Vagina (tissue), 2 donors: Measurements from ENCODE around the gene GAGE13. TPM values are rescaled to one million over a fixed set of nuclear protein-coding genes. Genes with fewer than 3 reads are reported as not detected.
"Not testable (repeated sequence)": the region's sequence is repeated elsewhere in the genome, so short reads cannot be mapped to it uniquely, and the experiment has no call there.

ENCODE experiments used
- DNase-seq, 2 donors: peaks; one replicate each; pipeline ENCODE4 v3.0.0-alpha.2; 2017; ENCODE audit errors: extremely low spot score in 2 of 2
- H3K27ac ChIP-seq: fragments of 200-600 bp; sonication (generic); one replicate; pipeline ENCODE4 v1.5.1; 2019
- H3K27me3 ChIP-seq: fragments of 200-600 bp; sonication (generic); one replicate; pipeline ENCODE4 v1.5.1; 2019
- H3K36me3 ChIP-seq, 2 donors: fragments of 200-600 bp; sonication (generic); one replicate each; pipeline ENCODE4 v1.5.1; 2017 to 2019
- H3K4me1 ChIP-seq: fragments of 200-600 bp; sonication (generic); one replicate; pipeline ENCODE4 v1.5.1; 2019
- H3K4me3 ChIP-seq, 2 donors: fragments of 200-600 bp; sonication (generic); 1 replicate in 1 of 2; 2 replicates in 1 of 2; pipeline ENCODE4 v1.5.1; 2016 to 2019
- H3K9me3 ChIP-seq: fragments of 200-600 bp; sonication (generic); one replicate; pipeline ENCODE4 v1.5.1; 2019
- intact Hi-C: fragments of 100-400 bp; cut with DNase I; formaldehyde crosslinking; loops from one replicate; pipeline ENCODE4 v1.15.1; 2023
- total RNA-seq: library from RNA; depleted of rRNA; stranded (reverse); fragments of >200 nt; gene quantifications from one replicate; pipeline ENCODE4 v1.2.3, GENCODE V29; 2016

The GAGE13 gene
- total RNA-seq, 1 donor from 2014 or later, result not detected

DNA sequence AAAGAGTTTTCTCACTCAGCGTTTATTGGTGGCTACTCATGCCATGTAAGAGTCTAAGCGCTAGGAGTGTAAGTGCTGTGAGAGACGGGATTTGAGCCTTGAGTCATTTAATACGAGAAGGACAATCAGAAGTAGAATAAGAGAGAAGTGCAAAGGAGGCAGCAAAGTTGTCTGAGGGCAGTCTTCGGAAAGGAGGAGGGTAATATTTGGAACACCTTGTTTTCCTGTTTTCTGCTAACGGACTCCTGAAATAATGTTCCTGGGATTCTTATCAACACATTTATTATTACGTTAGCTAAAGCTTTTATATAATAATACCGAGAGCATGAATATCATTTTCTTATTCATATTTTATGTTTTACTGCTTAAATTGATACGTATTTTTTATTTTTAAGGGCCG is 14.0 kb downstream of the GAGE13 start:
- H3K4me1 ChIP-seq, intact Hi-C loops, H3K36me3 ChIP-seq, DNase-seq, H3K4me3 ChIP-seq, H3K27me3 ChIP-seq, H3K27ac ChIP-seq, H3K9me3 ChIP-seq: not testable (repeated sequence)

DNA sequence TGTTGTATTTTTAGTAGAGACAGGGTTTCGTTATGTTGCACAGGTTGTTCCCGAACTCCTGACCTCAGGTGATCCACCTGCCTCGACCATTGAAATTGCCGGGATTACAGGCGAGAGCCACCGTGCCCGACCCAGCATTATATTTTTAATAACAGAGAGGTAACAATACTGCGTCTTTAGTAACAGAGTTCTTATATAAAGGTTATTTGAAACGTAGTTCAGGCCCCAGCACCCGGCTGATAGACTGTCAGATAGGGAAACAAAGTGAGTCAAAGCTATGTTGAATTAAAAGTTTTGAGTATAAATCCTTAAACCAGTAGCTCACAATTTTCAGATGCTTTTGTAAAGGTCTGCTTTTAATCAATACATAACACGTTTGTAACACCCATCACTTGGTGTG is 14.8 kb downstream of the GAGE13 start:
- H3K27ac ChIP-seq, intact Hi-C loops, DNase-seq: not testable (repeated sequence)

More for the DNA sequence above, 14.8 kb downstream of the GAGE13 start:
- not testable (repeated sequence) for H3K4me3 ChIP-seq, H3K4me1 ChIP-seq, H3K27me3 ChIP-seq, H3K36me3 ChIP-seq, H3K9me3 ChIP-seq

Other genes starting within 250 kb of the GAGE13 start
- 17.7 TPM for gene GPKOW, start 207.8 kb upstream of the GAGE13 start, total RNA-seq
- 2.2 TPM for gene MAGIX, start 168.8 kb upstream of the GAGE13 start, total RNA-seq
- gene PLP2, start 159.7 kb upstream of the GAGE13 start, total RNA-seq, result 81.3 TPM
- 26.5 TPM for gene PRICKLE3, start 145.2 kb upstream of the GAGE13 start, total RNA-seq
- 11.0 TPM for gene SYP, start 131.4 kb upstream of the GAGE13 start, total RNA-seq
- gene CACNA1F, start 98.2 kb upstream of the GAGE13 start, total RNA-seq, result 0.25 TPM
- gene CCDC22, start 96.1 kb upstream of the GAGE13 start, total RNA-seq, result 8.8 TPM
- gene FOXP3, start 66.9 kb upstream of the GAGE13 start, total RNA-seq, result 1.5 TPM
- 18.9 TPM for gene PPP1R3F, start 61.8 kb upstream of the GAGE13 start, total RNA-seq
- not detected for gene GAGE10, start 27.9 kb upstream of the GAGE13 start, total RNA-seq
- not detected for gene GAGE12J, start 9.5 kb upstream of the GAGE13 start, total RNA-seq
- gene GAGE12C, start 200.6 kb downstream of the GAGE13 start, total RNA-seq, result not detected
- not detected for gene GAGE12D, start 210.2 kb downstream of the GAGE13 start, total RNA-seq
- gene GAGE12E, start 219.7 kb downstream of the GAGE13 start, total RNA-seq, result not detected
- gene GAGE12F, start 229.3 kb downstream of the GAGE13 start, total RNA-seq, result not detected
- not detected for gene GAGE12G, start 238.8 kb downstream of the GAGE13 start, total RNA-seq
- gene GAGE12H, start 248.4 kb downstream of the GAGE13 start, total RNA-seq, result not detected